Tibial nerve (tissue), 4 donors: ENCODE results near the gene PHLDA2. TPM values are rescaled to one million over a fixed set of nuclear protein-coding genes. Genes with fewer than 3 reads are reported as not detected.

ENCODE experiments used
- DNase-seq, 2 donors: peaks; one replicate each; pipeline ENCODE4 v3.0.0-alpha.2; 2019; ENCODE audit warnings: low spot score in 2 of 2
- H3K27ac ChIP-seq, 4 donors: fragments of 200-600 bp; sonication (generic) in 3 of 4; one replicate each; pipeline ENCODE4 v1.5.1; 2017 to 2019; ENCODE audit warnings: mild to moderate bottlenecking in 1 of 4
- H3K27me3 ChIP-seq, 2 donors: fragments of 200-600 bp; sonication (generic) in 1 of 2; one replicate each; pipeline versions ENCODE4 v1.5.1 to v1.6.0; 2017 to 2019
- H3K36me3 ChIP-seq, 3 donors: fragments of 200-600 bp; sonication (generic); one replicate each; pipeline ENCODE4 v1.5.1; 2018 to 2019
- H3K4me1 ChIP-seq, 4 donors: fragments of 200-600 bp; sonication (generic) in 3 of 4; one replicate each; pipeline ENCODE4 v1.5.1; 2017 to 2019
- H3K4me3 ChIP-seq, 4 donors: fragments of 200-600 bp; sonication (generic) in 3 of 4; one replicate each; pipeline ENCODE4 v1.5.1; 2017 to 2019; ENCODE audit warnings: mild to moderate bottlenecking in 1 of 4, moderate library complexity in 1 of 4
- H3K9me3 ChIP-seq, 4 donors: fragments of 200-600 bp; sonication (generic) in 3 of 4; one replicate each; pipeline ENCODE4 v1.5.1; 2017 to 2019
- EP300 ChIP-seq, 2 donors: sonication (generic); formaldehyde crosslinking; IDR thresholded peaks; one replicate each; pipeline ENCODE4 v1.6.1; 2017; ENCODE audit warnings: antibody characterized with exemption in 2 of 2, mild to moderate bottlenecking in 1 of 2
- POLR2A ChIP-seq, 2 donors: fragments of 450-650 bp; IDR thresholded peaks; one replicate each; pipeline ENCODE4 v1.6.1; 2017; ENCODE audit warnings: antibody characterized with exemption in 2 of 2, mild to moderate bottlenecking in 2 of 2, moderate library complexity in 2 of 2
- WGBS, 2 donors: methylation state at CpG; one replicate each; pipeline ENCODE4 v1.1.5; 2018; 5-methylcytosine and 5-hydroxymethylcytosine counted together
- small RNA-seq: library from RNA; depleted of rRNA; stranded (forward); fragments of <200 nt; gene quantifications from one replicate; pipeline ENCODE3, GENCODE V24; 2016
- total RNA-seq, 4 donors: library from RNA; depleted of rRNA; stranded (reverse); fragments of >200 nt; gene quantifications; one replicate each; pipeline ENCODE4 v1.1.0, GENCODE V29; 2016
- TF ChIP-seq, protein P1 (sequence below), 5 experiments: fragments of 200-600 bp in 3 of 5; fragments of 450-650 bp in 2 of 5; sonication (generic) in 3 of 5; IDR thresholded peaks; one replicate each; pipeline ENCODE4 v1.5.1; 2016 to 2019; ENCODE audit warnings: antibody characterized with exemption in 5 of 5, mild to moderate bottlenecking in 3 of 5, moderate library complexity in 2 of 5

Gene PHLDA2
- total RNA-seq, 4 donors from 2014 or later = 3.3 to 6.1 (median 5.1) TPM

DNA sequence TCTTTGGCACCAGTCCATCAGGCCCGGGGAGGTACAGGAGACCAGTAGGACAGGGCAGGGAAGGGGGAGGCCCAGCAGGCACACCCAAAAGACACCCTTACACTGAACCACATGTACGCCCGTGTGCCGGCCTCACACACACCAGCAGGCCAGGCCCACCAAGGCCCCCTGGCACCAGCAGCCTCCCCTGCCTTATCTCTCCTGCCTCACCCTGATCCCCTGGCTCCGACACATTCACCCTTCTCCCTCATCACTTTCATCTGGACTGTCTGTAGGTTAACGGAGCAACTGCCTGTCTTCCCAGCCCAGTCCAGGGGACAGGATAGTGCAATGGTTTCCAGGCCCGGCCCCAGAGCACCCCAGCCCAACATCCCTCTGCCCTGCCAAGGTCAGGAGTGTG lies 48.6 kb downstream of the PHLDA2 start:
- Histone ChIP-seq H3K36me3 (peaks cover 0 to 57% (median 0%) of the 10 kb centered on the region in 3 donors), H3K27ac (peak overlapping the region in 1 of 4 donors; percentile 5), H3K4me1 (peaks cover 0 to 20% (median 0%) of the 10 kb centered on the region in 4 donors), H3K27me3 (no peaks in the 10 kb centered on the region), H3K4me3 (no peak overlapping the region), H3K9me3 (peaks cover 0 to 18% (median 0%) of the 10 kb centered on the region in 4 donors)
- TF ChIP-seq POLR2A (IDR thresholded peaks at IDR 0.05) (no peak), EP300 (IDR thresholded peaks at IDR 0.05) (no peak)
- TF ChIP-seq, protein P1, sequence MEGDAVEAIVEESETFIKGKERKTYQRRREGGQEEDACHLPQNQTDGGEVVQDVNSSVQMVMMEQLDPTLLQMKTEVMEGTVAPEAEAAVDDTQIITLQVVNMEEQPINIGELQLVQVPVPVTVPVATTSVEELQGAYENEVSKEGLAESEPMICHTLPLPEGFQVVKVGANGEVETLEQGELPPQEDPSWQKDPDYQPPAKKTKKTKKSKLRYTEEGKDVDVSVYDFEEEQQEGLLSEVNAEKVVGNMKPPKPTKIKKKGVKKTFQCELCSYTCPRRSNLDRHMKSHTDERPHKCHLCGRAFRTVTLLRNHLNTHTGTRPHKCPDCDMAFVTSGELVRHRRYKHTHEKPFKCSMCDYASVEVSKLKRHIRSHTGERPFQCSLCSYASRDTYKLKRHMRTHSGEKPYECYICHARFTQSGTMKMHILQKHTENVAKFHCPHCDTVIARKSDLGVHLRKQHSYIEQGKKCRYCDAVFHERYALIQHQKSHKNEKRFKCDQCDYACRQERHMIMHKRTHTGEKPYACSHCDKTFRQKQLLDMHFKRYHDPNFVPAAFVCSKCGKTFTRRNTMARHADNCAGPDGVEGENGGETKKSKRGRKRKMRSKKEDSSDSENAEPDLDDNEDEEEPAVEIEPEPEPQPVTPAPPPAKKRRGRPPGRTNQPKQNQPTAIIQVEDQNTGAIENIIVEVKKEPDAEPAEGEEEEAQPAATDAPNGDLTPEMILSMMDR (IDR thresholded peaks at IDR 0.05) = no peak
- WGBS, 2 donors = 84 to 86% methylated on average over 7 of the region's 7 CpGs
- no peak for DNase-seq

DNA sequence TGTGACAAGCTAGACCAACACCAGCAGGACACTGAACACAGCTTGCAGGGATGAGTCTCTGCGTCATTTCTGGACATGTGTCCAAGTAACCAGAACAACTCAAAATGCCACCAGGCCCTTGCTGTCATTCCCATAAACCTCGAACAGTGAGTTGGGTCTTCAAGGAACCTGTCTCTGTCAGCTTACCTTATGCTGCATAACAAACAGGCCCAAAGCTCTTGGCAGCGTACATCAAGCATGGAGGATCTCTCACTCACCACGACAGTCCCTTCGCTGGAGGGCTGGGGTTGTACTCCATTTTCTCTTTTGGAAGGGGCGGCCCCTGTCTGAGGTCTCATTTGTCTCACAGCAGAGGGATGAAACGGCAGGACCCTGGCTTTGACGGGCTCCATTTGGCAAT lies 50.4 kb downstream of the PHLDA2 start:
- TF ChIP-seq EP300 (IDR thresholded peaks at IDR 0.05) (no peak), POLR2A (IDR thresholded peaks at IDR 0.05) (no peak)
- TF ChIP-seq, protein P1 (IDR thresholded peaks at IDR 0.05) = no peak
- Histone ChIP-seq H3K4me1 (peaks cover 0 to 20% (median 0%) of the 10 kb centered on the region in 4 donors), H3K9me3 (peaks cover 0 to 29% (median 0%) of the 10 kb centered on the region in 4 donors), H3K4me3 (no peak overlapping the region), H3K36me3 (peaks cover 0 to 70% (median 0%) of the 10 kb centered on the region in 3 donors), H3K27me3 (no peaks in the 10 kb centered on the region), H3K27ac (no peak overlapping the region)
- WGBS, 2 donors = 96 to 100% methylated on average over 8 of the region's 8 CpGs
- DNase-seq = no peak

Small RNA genes within 50 kb of the gene (small RNA-seq; reads per million reads assigned to genes)
- gene SNORA54 = 21.6 reads per million, percentile 93 among the genes with 10 or more reads in this experiment

Other genes starting within 250 kb of the PHLDA2 start
- 1 to 10 TPM; 6.3 to 8.0 (median 7.7) TPM for gene KCNQ1OT1, start 229.4 kb downstream of the PHLDA2 start, total RNA-seq
- 100 to 1,000 TPM; 128 to 330 (median 260) TPM for gene CDKN1C, start 43.6 kb downstream of the PHLDA2 start, total RNA-seq
- 100 to 1,000 TPM in 2 of 4 donors, 10 to 100 TPM in 2; 94.3 to 129 (median 111) TPM for gene NAP1L4, start 62.9 kb upstream of the PHLDA2 start, total RNA-seq
- gene CARS1, start 128.0 kb upstream of the PHLDA2 start, total RNA-seq = 10 to 100 TPM; 29.3 to 50.4 (median 36.4) TPM
- gene OSBPL5, start 235.9 kb upstream of the PHLDA2 start, total RNA-seq = 100 to 1,000 TPM in 2 of 4 donors, 10 to 100 TPM in 2; 58.8 to 168 (median 106) TPM